Activated T-cell treated with anti-CD3 and anti-CD28 coated beads for 1 hour (primary cell): ENCODE data around the gene TMCC3.

ENCODE experiments used
- DNase-seq: peaks from one replicate; pipeline ENCODE4 v3.0.0-alpha.2; 2020; ENCODE audit warnings: low read depth

TMCC3 gene

GRCh38 chr12:94671917-94672316, 21.6 kb upstream of the TMCC3 start:
- DNase-seq, result no peak

GRCh38 chr12:94670898-94671297, 20.5 kb upstream of the TMCC3 start:
- no peak for DNase-seq

DNA sequence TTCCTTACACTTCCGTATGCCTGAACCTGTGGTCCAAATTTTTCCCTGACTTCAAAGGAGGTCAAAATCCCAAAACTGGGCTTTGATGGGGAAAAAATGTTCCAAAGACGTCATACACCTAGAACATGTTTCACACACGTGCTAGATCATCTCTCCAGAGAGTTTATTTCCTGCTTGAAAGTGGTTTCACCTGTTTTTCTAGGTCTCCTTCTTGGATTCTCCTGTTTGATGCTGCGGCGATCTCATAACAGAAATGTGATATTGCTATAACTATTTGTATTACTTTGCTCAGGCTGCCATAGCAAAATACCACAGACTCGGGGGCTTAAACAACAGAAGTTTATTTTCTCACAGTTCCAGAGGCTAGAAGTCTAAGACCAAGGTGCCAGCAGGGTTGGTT, 19.7 kb upstream of the TMCC3 start:
- DNase-seq, result no peak

DNA sequence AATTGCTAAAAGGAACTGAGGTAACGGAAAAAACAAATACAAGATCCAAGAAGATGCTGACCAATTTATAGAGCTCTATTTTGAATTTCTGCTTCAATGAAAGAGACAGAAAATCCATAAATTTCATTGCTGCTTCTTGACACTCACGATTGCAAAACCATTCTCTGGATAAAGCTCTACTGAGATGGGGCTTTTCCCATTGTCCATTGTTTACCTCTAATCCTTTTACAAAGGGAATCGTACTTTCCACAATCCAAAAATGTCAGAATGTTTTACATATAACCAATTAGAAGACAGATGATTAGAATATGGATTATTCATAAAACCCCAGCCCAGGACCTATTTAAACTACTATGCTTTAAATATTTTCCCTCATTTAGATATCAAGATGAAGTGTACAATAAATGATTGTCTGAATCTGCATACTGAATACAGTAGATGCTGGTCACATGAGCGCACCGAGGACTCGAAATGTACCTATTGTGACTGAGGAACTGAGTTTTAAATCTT, 16.7 kb upstream of the TMCC3 start:
- DNase-seq, result no peak

GRCh38 chr12:94666158-94666557, 15.8 kb upstream of the TMCC3 start:
- no peak for DNase-seq

DNA sequence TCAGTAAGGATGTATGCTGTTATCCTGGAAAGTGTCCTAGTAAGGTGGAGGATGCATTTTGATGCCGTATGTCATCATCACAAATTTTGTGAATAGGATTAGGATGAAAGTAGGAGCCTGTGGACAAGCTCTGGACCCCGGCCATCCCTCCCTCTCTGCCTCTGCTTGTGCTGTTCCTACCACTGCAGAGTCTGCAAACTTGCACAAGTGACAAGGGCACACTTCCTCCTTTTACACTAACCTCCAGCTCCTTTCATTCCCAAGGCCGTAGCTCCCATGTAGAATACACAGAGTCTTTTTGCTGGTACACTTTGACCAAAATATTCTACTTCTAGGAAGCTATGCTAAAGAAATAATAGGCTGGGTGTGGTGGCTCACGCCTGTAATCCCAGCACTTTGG, 13.3 kb upstream of the TMCC3 start:
- no peak for DNase-seq

GRCh38 chr12:94663071-94663470, 12.7 kb upstream of the TMCC3 start:
- DNase-seq, result no peak

DNA sequence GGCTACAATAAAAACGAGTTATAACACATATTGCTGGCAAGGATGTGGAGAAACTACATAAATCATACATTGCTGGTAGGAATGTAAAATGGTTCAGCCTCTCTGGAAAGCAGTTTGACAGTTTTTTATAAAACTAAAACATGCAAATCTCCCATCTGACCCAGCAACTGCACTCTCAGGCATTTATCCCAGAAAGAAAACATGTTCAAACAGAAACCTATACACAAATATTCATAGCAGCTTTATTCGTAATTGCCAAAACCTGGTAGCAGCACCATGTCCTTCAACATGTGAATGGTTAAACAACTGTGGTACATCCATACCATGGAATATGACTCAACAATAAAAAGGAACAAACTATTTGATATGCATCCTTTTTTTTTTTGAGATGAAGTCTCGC, 10.1 kb upstream of the TMCC3 start:
- DNase-seq, result no peak

DNA sequence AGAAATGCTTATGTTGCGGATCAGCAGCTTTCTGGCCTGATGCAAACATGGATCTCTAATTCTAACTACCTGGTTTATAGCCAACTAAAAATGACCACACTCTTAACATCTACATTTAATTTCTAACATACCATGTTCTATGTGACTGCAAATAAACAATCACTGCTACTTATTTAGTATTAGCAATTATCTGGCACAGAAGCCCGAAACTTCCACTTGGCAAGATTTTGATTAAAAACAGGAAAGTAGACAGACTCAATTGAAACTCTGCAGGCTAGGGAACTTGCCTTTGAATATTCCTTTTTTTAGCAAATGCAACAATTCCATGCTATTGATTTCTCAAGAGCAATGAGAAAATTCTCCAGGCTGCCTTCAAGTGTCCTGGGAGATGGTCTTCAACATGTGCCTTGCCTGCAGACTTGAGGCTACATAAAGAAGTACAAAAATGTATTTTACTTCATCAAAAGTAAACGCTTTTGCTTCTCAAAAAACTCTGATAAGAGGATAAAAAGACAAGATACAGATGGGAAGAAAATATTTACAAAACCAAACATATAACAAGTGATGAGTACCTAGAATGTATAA, 9.1 kb upstream of the TMCC3 start:
- no peak for DNase-seq

DNA sequence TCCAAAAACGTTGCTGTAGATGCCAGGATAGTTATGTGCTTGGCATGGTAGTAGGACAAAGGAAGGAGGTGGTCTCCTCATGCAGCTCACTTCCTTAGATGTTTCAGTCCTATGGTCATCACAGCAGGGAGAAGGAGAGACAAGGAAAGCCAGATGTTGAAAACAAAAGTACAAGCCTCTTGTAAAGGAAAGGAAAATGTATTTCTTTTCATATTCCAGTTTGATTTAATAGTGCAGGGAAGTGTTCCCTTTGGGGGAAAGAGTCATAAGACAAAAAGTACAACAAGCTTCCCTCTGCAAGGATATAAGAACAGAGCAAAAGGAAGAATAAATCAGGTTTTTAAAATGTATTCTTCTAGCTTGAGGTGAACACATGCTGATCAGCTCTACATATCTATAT, 8.6 kb upstream of the TMCC3 start:
- no peak for DNase-seq

- no peak for DNase-seq
Measured at GRCh38 chr12:94656556-94656955, 6.2 kb upstream of the TMCC3 start.

DNA sequence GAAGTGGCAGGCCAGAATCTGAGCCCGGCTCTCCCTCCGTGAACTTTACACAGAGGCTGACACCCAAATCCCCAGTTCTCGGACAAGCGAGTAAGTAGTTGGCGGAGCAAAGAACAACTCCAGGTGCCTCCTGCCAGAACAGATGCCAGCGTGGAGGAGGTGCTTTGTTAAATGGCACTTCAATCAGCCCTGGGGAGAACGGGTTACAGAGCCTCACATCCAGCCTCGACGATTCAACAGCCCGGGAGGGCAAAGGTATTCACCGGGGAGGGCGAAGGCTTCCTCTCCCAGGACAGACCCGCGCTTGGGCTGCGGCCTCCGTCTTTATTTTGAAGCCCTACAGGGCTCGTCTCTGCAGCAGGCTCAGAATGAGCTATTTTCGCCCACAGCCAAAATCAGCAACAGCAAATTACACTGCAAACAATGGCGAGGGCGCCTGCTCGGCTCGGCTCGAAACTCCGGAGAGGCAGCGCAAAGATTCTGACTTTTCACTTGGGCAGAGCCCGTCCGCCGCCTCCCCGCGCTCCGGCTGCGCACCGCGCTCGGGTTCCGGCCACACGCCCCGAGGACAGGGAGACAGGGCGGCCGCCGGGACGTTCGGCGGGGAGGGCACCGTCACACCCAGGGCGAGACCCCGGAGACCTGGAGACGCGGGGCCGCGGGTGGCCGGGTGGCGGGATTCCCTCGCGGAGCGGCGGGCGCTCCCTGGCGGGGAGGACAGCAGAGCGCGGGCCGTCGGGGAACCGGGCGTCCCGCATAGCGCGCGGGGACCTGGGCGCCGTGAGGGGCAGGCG, 811 bp downstream of the TMCC3 start:
- no peak for DNase-seq

- DNase-seq, result no peak
Measured at GRCh38 chr12:94648578-94648977, 1.8 kb downstream of the TMCC3 start.

DNA sequence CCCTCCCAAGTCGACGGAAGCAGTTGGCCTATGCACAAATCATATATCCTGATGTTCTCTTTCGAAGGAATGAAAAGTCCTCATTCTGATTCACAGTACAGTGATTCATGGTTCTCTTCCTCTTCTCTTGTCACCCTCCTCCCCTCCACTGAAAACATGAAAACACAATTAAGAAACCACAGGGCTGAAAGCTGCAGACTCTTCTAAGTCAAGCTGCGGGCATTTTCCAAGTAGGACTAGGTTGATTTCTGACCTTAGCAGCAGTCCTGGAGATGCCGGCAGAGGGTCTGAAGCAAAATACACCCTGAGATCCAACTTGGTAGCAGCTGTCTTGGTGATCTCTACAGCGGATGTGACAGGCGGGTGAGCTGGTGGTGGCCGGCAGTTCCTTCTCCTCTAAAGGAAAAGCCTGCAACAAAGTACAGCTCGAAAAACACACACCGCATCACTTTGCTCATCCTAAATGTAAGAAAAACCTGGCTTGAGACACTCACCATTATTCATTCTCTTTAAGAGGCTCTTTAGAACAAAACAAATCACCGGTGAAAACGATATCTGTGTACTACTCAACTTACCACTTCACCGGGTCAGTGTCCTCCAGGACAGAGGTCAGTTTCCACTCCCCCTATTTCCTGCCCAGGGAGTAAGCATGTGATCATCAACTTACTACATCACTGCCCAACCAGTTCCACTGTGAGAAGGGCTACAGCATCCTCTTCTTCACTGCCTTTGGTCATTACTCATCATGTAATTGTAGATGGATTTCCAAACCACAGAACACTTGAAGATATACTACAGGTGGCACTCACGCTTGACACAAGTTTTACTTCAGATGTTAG, 6.0 kb downstream of the TMCC3 start:
- DNase-seq, result no peak

DNA sequence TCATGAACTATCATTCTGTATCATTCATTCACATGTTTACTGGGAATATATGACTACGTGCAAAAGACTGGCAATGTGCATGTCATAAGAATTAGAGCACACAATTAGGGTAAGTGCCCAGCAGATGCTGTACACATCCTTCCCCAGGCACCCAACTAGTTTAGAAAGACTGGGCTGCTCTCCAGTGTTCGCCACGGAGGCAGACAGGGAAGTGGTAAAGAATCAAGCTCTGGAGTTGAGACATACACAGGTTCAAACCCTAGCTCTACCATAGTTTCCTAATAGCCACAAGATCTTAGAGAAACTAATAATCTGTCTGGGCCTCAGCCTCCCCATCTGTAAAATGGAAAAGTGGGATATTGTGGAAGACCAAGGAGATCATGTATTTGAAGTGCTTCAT, 6.8 kb downstream of the TMCC3 start:
- DNase-seq, result no peak

- DNase-seq, result no peak
Measured at GRCh38 chr12:94641283-94641682, 9.1 kb downstream of the TMCC3 start.

DNA sequence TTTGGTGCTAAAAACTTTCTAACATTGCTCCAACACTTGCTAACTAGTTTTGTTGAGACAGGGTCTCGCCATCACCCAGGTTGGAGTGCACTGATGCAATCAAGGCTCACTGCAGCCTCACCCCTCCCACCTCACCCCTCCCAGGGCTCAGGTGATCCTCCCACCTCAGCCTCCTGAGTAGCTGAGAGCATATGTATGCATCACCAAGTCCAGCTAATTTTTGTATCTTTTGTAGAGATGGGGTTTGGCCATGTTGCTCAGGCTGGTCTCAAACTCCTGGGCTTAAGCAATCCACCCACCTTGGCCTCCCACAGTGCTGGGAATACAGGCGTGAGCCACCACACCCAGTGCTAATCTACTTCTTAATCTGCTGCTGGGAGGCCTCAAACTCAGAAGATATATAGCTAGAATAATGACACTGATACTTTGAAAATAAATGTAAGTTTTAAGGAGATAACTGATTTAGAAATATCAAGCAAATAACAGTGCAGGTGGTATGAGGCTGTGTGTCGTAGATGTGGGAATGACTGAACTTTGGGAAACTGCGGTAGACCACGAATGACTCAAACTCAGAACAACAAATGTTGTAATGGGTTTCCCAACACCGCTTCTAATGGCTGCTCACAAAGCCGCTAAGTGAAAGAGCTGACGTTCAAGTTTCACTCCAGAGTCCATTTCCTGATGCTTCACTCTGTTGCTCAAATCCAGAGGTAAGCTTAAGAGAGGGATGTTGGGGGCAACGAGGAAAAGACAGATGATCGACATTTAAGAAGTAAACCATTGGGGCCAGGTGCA, 10.0 kb downstream of the TMCC3 start:
- DNase-seq, result no peak

GRCh38 chr12:94638521-94638920, 11.8 kb downstream of the TMCC3 start:
- DNase-seq, result no peak

- DNase-seq, result no peak
Measured at GRCh38 chr12:94637390-94638113, 12.8 kb downstream of the TMCC3 start.

GRCh38 chr12:94636462-94637085, 13.8 kb downstream of the TMCC3 start:
- DNase-seq, result no peak

DNA sequence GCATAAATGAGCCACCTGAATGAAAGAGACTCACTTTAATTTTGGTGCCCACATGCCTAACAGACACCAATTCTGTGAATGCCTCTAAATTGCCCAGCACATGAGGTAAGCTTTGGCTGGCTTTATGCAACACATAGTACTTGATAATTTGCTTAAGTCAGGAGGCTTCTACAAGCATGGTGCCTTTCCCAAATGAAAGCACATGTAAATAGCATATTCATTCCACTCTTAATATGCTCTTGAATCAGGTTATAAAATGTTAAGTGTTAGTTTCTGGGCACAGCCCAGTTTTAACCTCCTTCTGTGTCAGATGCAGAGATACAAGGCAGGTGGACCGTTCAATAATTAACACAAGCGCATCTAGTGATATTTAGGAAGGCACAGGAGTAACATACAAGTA, 15.6 kb downstream of the TMCC3 start:
- no peak for DNase-seq
